G401.6 (cell line): ENCODE measurements around the gene ARHGAP21.

Experiments
- FAIRE-seq: peaks from 2 replicates; lab custom pipeline; 2012; peaks lifted over from hg19 to GRCh38; lab: Jason Lieb, UNC

ARHGAP21 gene

DNA sequence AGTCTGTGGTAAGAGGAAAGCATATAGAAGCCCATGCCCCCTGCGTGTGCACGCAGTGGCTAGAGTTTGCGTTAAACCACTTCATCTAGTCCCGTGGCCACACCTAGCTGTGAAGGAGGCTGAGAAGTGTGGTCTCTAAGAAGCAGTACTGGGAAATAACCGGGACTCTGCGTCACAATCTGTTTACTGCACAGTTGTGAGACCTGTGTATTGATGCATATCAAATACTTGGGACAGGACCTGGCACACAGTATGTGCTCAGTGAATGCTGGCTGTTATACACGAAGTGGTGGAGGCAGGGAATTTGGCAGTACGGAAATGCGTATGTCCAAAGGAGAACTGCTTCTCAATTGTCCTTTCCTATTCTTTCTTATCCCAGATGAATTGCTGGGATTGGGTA lies 149.5 kb downstream of the ARHGAP21 start:
- FAIRE-seq = no peak

DNA sequence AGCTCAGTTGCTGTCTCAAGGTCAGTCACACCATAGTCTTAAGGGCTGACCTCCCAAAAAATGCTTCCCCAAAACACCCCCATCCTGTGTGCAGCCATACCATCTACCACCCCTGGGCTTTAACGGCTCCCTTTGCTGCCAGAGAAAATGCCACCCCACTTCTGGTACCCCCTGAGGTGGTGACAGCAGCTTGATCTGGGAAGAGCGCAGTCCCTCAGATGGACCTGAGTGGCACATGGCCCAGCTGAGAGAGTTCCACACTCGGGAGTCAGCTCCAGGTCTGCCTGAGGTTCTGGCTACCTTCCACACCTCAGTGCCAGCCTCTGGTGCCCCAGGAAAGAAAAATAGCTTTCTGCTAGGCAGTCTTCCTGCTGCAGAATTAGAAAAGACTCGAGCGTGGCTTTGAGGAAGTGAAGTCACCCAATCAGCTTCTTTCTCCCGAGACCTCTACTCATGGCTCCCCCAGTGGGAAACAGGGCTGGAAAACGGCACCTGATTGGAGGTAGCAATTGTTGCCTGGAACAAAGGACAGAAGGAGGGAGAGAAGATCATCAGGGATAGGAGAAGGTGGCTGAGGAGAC lies 151.7 kb downstream of the ARHGAP21 start:
- FAIRE-seq = no peak

DNA sequence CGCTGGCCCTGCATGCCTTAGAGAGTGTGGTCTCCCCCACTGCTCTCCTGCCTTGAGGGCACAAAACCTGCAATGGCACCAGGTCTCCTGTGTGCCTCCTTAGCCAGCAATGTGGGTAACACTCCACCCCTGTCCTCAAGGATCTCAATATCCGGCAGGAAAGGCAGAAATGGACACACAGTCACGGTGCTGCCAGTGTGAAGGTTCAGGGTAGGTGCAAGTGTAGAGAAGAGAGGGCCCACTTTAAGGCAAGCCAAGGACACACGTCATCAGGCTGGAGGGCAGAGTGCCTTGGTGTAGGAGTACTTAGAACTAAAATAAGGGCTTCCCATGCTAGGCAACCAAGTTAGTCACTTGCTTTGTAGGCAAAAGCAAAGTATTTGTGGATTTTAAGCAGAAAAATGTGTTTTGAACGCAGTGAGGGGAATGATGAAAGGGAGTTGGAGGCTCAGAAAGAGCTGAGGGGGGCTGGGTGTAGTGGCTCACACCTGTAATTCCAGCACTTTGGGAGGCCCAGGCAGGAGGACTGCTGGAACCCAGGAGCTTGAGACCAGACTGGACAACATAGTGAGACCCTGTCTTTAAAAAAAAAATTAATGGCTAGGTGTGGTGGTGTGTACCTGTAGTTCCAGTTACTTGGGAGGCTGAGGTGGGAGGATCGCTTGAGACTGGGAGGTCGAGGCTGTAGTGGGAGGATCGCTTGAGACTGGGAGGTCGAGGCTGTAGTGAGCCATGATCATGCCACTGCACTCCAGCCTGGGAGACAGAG lies 152.8 kb downstream of the ARHGAP21 start:
- FAIRE-seq = no peak

DNA sequence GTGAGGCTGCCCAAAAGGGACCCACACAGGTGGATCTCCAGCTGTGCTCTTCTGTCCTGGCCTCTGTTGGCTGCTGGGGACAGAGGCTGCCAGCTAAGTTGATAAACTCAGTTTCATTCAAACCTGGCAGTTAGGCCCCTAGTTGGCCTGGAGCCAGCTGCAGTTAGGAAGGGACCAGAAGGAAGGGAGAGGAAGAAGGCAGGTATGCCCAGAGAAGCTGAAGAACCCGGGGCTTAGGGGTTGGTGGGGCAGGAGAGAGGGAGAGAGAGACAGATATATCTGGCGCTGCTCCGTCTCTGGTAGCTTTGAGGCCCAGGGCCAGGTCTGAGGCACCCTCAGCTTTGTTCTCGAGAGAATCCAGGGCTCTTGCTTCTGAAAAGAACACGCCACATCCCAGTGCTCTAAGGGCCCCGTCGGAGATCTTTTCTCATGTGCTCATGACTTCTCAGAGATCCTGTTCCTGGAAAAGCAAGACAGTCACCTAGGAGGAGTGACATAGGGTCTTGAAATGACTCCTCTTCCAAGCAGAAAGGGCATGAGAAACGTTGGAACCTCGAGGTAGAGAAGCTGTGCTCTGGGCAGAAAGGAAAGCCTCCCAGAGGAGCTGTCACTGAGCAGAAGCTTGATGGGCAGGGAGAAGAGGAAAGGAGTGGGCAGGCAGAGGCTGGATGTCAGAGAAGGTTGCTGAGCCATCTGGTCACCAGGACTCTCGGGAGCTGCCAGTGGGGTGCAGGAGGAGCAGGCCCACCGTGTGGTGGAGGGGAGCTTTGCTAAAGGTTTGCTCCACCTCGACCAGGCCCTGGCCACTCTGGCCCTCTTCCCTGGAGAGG lies 153.6 kb downstream of the ARHGAP21 start:
- FAIRE-seq = no peak

DNA sequence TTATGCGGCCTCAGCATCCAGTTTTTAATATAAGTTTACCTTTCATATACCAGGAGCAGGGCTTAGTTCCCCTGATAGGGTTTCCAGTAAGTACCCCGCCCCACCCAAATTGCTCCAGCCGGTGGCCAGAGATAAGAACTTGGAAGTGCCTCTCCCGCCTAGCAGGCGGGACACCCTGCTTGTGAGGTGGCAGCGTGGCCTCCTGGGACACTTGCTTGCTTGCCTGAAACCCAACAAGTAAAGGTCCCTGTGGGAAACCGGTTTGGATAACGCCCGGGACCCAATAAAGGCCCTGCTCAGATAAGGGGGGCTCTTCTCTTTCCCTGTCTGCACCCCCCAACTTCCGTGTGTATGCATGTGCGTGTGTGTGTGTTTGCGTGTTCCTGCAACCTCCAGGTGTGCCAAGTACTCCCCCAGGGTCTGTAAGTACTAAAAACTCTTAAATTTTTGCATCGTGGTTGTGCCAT lies 154.3 kb downstream of the ARHGAP21 start:
- no peak for FAIRE-seq

DNA sequence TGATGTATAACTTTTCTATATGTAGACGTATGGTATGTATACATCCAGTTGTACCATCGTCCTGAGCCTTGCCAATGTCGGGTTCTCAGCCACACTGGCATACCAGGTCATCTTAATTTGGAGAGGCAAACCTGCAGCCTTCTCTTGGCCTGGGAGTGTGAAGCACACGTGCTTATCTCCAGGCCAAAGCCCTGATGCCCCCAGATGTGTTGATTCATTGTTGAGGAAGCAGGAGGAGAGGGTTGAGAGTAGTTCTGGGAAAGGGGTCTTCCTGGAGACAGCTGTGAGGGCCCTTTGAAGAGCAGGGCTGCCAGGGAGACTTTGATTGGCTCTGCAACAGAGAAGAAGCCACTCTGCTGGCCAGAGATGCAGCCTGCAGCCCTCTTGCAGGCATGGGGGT lies 155.6 kb downstream of the ARHGAP21 start:
- no peak for FAIRE-seq

DNA sequence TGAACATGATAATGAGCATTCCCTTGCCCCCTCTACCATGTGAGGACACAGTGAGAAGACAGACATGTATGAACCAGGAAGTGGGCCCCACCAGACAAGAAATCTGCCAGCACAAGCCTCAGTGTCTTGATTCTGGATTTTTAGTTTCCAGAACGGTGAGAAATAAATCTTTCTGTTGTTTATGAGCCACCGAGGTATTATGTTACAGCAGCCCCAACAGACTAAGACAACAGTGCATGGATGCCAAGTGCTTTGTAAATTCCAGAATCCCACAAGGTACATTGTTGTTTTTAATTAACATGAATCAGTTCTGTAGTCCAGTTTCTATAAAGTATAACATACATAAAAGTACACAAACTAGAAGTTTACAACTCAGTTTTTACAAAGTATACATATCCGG lies 162.2 kb downstream of the ARHGAP21 start:
- no peak for FAIRE-seq

DNA sequence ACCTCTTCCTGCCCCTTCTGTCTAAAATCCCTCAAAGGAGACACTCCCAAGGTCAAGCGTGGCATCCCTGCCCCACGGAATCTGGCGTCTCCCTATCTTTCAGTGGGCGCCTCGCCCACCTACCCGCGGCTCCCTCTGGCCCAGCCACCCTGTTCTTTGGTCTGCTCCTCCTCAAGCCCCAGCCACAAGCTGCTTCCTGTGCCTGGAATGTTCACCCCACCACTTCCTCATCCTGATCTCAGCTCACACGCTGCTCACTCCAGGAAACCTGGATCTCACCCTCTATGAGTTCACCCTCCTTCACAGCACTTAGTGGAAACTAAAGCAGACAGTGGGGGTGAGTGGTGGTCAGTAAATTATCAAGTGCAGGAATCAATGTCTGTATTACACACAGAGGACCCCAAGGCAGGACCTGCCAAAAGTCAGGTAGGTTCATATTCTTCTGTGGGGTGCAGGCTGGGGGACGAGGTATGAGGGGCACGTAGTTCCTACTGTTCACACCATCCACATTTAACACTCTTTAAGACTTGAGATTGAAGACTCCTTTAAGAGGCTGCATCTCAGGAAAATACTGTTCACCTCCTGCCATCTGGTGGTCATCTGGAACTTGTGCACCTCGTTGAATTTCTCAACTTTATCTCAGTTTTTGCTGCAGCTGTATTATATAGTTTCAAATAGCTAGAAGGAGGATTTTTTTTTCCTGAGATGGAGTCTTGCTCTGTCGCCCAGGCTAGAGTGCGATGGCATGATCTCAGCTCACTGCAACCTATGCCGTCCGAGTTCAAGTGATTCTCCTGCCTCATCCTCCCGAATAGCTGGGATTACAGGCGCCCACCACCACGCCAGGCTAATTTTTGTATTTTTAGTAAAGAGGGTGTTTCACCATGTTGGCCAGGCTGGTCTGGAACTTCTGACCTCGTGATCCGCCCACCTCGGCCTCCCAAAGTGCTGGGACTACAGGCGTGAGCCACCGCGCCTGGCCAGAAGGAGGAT lies 166.6 kb downstream of the ARHGAP21 start:
- no peak for FAIRE-seq

DNA sequence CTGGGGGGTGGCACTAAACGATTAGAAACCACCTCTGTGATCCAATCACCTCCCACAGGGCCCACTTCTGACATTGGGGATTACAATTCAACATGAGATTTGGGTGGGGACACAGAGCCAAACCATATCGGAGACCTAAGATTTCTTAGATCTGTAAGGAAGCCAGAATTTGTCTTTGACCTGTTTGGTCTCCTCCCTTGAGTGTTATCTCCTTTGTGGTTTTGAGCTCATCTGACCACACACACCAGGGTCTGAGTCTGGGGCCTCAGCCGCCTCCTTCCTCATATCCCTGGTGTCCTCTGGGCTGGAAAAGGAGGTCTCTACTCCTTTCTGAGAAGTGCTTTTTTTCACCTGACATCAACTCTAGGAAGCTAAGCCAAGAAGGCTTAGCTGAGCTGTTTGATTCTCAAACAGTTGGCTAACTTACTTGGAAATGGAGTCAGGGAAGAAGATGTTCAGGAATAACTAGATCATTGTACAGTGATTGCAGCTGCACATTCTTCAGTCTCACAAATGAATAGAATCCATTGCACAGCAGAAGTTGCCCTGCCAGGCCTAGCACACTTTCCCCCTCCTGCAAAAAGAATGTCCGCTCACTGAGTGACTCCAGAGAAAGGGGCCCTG lies 167.4 kb downstream of the ARHGAP21 start:
- FAIRE-seq = no peak

DNA sequence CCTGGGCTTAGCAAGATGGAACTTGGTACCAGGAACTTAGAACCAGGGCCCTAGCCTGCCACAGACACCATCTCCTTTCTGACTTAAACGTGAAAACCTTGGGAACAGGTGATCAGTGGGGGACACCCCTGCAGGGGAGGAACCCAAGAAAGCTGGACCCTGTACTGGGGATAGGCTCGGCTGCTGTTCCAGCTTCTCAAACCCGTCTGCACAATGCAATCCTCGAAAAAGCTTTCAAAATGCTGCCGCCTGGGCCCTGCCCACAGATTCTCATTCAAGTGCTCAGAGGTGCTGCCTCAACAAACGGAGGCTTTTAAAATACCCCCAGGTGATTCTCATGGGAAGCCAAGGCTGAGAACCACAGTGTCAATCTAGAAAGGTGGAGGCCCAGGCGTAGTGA lies 169.7 kb downstream of the ARHGAP21 start:
- FAIRE-seq = no peak

DNA sequence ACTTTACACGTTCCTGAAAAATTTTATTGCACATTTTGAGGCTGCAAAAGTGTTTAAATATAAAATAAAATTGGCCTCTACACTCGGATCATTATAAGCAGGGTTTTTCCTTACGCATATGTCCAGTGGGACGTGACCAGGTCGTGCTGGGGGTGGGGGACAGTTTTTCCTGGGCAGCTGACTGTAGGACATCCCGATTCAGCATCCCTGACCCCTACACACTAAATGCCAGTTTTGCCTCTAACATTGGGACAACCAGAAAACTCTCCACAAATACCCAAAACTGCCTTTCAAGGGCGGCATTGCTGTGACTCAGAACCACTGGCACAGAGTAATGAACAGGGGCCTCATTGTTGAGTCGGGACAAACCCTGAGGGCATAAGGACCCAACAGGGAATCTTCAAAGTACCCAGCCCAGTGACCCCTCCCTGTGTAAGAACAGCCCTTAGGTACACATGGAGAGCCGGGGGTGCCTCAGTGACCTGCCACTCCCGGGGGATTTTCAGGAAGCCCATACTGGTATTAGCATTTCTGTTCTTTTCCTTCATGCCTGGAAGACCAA lies 170.6 kb downstream of the ARHGAP21 start:
- FAIRE-seq = no peak

DNA sequence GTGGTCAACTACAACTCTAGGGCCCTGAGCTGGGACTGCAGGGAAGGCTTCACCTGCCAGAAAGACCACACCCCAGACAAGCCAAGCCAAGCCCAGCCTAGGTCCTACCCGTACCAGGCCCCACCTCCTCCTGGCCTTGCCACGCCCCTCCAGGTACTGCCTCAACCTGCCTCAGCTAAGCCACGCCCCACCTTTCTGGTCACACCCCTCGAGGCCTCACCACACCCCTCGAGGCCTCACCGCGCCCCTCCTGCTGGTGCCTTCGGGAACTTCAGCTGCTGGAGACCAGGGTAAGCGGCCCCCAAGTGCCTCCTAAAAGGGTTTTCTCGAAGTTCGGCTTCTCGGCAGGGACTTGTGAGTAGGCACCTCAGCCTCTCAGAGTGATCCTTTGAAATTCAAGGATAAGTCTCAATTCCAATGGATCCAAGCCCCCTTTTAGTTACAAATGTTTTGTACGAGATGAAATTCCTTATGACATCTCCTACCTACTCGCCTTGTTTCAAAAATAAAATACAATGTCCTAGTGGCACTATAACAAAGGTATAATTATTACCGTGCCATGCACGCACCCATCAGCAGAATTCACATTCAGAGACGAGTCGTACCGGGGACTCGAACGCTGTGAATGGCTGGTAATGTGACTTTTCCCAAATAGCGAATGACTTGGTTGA lies 171.2 kb downstream of the ARHGAP21 start:
- FAIRE-seq = no peak

DNA sequence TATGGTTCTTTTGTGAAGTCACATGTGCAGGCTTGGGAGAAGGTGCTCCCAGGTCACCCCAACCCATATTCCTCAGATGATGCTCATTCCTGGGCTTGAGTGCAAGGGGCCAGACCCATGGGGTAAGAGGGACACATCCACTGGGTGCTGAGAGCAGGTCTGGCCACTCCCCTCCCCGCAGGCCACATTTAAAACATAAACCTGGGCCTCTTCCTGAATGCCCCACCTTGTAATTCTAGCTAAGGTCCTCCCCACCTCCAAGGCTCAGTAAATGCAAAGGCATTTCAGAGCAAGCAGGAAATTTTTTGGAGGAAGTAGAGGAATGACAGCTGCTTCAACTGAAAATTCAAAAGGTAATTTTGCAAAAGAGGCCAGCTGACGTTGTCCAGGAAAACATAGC lies 172.5 kb downstream of the ARHGAP21 start:
- FAIRE-seq = no peak

DNA sequence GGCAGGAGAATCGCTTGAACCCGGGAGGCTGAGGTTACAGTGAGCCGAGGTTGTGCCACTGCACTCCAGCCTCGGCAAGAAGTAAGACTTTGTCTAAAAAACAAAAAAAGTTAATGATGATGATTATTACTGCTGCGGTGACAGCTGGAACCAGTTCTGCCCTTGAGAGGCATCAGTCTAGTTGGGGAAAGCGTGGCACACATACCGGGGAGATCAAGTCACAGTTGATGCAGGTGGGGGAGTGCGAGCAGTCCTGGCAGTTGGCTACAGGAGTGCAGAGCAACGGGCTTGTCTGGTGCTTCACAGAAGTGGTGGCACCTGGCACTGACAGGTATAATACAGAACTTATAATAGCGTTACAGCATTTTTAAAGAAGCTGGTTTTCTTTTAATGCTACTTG lies 173.0 kb downstream of the ARHGAP21 start:
- FAIRE-seq = no peak

DNA sequence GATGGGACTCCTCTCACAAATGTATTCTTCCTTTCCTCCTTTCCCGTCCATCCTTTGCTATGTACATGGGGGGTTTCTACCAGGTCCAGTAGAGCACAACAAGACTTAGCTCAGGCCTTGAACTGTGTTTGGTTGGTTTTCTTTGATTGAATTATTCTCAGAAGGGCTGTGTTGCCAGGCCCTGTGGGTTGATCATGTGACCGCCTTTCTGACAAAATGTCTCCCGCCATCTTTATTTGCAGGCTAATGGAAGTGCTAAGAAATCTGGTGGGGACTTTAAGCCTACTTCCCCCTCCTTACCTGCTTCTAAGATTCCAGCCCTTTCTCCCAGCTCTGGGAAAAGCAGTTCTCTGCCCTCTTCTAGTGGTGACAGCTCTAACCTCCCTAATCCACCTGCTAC lies 178.1 kb downstream of the ARHGAP21 start:
- no peak for FAIRE-seq

DNA sequence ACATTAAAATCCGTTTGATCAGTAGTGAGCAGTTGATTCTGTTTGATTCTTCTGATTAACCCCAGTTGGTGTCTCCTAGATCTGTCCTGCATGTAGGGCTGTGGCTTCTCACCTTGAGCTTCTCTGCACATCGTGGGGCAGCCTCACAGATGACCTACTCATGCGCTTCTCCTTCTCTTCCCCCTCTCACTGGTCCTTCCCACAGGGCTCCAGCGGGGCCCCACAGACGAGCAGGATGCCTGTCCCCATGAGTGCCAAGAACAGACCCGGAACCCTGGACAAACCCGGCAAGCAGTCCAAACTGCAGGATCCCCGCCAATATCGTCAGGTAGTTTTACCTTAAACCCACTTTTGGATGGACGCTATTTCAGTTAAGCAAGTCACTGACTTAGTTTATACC lies 178.9 kb downstream of the ARHGAP21 start:
- FAIRE-seq = no peak

DNA sequence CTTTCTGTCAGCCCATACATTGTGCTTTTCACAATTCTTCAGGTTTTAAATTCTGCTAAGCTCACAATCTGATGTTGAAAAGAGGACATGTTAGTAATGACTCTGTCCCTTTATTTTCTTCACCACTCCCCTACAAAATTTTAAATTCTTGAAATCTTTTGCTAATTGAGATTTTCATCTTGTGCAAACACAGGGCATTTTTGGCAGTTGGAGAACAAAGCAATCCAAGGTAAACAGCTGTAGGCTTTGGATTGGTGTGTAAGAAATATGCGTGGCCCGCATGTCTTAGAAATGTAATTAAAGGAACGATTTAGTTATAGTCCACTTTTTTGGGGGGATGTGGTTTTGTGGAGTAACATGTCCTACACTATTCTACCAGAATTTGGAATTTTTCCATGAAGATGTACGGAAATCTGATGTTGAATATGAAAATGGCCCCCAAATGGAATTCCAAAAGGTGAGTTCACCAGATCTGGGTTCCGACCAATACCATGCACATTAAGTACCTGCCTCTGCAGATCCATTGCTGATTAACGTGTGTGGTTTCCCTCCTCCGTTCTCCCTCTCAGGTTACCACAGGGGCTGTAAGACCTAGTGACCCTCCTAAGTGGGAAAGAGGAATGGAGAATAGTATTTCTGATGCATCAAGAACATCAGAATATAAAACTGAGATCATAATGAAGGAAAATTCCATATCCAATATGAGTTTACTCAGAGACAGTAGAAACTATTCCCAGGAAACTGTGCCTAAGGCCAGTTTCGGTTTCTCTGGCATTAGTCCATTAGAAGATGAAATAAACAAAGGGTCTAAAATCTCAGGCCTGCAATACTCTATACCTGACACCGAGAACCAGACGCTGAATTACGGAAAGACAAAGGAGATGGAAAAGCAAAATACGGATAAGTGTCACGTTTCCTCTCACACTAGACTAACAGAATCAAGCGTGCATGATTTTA lies 181.1 kb downstream of the ARHGAP21 start:
- FAIRE-seq = no peak

DNA sequence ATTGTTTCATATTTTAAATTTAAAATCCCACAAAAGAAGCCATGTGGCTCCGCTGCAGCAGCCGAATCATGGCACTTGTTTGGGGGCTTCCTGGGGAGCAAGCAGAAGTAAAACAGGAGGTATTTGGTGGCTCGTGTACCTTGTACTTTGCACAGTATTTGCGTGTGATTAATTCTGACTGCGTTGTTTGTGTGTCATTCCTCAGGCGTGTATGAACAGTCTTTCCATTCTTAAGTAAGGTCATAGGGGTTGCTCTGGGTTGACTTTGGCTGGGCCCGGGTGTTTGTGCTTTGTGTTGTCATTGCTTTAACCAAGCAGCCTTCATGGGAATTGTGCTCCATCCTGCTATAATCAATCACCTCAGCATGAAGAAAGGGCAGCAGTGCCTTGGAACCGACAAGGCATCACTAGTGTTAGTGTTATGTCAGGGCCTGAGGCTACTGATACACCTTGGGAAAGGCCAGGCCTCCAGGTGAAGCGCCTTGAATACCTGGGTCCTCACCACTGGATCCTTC lies 182.4 kb downstream of the ARHGAP21 start:
- no peak for FAIRE-seq

DNA sequence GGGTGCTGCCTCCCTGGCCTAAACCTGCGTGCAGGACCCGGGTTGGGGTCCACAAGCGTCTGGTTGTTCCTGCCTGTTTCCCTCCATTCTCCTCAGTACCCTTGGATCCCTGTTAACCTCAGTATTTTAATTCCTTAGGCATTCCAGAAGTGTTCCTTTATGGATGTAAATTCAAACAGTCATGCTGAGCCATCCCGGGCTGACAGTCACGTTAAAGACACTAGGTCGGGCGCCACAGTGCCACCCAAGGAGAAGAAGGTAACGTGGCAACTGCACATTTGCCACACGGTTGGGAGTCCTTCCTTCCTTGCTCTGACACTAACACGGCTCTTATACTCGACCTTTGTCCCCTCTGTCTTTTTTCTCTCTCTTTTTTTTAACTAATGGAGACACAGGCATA lies 187.1 kb downstream of the ARHGAP21 start:
- no peak for FAIRE-seq
